NCI-H345 (cell line): ENCODE results near the gene RARB.

Experiments
- DNase-seq: peaks from one replicate; lab custom pipeline; 2025; lab: John Stamatoyannopoulos, UW

The RARB gene

DNA sequence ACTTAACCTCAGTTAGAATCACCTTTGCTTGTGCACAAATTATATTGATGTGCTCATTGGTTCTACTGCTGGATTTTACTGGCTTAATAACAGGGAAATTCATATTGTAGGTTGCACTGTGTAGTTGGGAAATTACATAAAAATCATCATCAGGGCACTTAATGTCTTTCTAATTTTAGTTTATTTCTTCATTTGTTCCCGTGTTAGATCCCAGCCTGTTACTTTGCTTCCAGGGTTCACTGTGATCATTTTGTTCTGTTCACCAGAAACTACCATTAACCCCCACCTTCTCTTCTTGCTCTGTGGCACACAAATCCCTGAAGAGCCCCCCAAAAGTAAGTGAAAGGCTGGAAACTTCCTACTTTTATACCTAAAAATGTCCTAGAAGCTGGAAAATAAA is 80.4 kb downstream of the RARB start:
- DNase-seq = no peak

DNA sequence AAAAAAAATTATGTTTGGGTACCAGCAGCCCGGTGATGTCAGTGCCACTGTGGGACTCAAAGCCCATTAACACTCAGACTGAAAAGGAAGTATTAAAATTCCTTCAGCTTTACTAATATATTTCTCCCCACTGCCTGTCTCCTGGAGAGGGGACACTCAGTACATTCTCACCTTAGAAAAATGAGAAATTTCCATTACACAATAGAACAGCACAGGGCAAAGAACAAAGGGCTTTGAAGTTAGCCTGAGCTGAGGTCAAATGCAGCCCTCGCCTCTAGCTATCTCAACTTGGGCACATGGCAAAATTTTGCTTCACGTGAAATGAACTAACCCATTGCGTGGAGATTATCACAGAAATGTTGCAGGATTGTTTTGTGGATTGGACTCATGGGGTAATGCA is 80.8 kb downstream of the RARB start:
- no peak for DNase-seq

DNA sequence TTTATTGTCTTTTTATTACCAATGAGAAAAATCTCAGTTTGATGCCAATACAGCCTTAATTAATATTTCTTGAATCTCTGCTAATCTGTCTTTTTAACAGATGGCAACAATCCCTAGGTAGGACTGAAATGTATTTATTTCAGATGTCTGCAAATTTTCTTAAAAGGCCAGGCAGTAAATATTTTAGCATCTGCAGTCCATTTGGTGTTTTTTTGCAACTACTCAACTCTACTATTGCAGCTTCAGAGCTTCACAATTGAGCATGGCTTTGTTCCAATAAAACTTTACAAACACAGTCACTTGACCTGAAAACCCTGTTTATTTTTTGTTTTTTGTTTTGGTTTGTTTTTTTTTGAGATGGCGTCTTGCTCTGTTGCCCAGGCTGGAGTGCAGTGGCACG is 82.7 kb downstream of the RARB start:
- no peak for DNase-seq

DNA sequence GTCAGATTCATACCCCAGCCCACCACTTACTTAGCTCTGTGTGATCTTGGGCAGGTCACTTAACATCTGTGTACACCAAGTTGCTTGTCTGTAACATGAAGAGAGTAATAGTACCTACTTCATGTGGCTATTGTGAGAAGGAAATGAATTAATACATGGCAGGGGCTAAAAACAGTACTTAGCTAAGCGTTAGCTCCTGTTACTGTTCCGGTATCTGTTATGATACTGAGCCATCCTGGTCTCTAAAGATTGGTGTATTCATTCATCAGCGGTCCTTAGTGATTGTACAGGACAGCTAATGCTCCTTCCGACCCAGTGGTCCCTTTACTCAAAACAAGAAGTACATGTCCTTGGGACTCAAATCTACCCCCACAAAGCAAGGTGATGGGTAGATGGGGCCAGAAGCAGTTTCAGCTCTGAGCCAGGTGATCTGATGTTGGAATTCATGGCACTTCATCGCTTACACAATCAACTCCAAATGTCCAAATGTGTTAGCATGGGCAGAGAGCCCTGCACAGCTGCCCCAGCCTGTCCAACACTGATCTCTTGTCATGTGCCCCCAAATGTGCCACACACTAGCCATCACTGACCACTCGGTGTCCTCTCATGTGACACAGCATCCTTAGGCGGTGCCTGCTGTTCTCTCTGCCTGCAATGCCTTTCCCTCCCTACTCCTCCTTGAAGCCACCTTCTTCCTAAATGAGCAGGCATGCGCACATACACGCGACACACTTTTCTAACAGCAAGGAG is 84.1 kb downstream of the RARB start:
- no peak for DNase-seq

DNA sequence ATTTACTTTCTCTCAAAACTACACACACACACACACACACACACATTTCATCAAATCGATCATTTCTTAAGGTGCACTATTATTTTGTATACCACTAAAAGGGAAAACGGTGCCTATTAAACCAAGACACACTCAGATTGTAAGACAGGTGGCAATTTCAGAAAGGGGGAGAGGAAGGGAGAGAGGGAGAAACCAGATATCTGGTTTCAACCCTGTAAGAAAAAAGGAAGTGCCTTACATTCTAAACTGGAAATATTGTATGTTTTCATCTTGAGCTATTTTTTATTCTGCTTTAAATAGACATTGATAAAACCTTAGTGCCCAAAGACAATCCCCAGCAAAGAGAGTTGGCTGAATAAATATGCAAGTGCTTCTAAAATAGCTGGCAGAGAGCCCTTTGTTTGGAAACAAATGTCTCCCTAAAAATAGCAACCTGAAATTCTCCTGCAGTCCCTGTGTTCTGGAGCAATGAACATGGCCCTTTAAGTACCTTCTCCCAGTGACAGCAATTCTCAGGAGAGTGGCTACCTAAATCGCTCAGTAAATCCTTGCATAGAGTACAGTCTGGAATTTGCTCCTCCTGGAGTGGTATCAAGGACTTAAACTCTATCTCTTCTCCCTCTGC is 85.7 kb downstream of the RARB start:
- no peak for DNase-seq

DNA sequence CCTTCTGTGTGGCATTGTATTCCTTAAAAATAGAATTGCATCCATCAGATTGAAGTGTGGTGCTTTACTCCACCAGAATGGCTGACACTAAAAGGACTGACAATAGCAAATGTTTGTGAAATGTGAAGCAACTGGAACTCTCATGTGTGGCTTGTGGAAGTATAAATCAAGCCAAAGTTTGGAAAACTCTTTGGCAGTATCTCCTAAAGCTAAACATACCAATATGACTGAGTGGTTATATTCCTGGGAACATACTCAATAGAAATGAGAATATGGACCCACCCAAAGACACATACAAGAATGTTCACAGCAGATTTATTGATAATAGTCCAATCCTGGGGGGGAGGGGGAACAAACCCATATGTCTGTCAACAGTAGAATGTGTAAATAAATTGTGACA is 87.1 kb downstream of the RARB start:
- DNase-seq = no peak

DNA sequence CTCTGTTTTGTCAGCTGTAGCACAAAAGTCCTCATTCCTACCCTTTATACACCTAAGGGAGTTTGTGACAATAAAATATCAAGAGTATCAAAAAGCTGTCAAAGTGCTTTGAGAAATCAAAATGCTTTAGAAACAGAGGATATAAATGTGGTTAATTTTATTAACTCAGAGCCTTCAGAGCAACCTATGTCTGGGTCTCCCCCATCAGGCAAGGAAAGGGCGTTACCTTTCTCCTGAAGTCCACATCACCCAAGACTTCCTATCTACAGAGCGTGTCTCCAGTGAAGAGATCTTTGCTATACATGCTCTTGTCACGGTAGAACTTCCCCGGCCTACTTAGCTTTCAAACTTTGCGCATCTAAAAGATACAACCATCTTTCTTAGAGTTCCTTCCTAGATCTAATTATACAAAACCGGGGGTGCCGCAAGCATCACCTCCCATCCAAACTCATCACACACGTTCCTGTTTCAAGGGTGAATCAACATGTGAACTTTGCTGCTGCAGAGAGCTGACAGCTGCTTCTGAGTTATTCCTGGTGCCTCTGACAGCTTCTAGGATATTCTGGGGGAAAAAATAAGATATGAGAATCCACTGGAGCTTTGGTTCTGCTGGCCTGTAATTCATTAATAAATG is 93.0 kb downstream of the RARB start:
- DNase-seq = no peak

DNA sequence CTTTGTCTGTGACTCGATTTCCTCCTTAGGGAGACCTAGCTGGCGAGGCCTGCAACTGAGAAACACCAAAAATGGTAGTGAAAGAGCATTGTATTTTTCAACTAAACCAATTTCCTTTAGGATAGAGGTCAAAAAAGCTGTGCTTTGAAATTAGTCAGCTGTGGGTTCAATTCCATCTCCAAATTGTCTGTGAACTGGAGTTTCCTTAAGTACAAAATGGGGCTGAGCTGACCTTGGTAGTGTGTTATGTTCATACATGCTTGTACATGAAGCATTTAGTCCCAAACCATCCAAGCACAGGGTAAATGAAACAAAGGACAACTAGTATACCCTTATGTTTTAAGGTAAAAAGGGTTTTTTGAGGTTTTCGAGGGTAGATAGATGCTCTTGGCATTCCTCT is 99.3 kb downstream of the RARB start:
- DNase-seq = no peak

DNA sequence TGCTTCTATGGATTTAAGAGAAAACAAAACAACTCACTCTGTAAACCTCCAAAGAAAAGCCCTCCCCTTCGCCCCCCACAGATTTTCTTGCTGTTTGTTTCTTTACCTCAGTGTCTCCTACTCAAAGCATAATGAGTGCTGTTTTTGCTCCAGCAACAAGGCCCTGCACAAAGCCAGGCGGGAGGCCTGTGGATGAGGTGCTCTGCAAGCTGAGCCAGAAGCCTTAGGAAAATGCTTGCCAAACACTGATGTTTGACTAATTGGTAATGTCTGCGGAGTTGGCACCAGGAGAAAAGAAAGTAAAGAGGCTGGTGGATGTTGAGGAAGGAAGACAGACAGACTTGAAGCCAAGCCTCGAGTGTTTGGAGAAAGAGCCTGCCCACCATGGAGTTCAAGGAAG is 99.7 kb downstream of the RARB start:
- no peak for DNase-seq

DNA sequence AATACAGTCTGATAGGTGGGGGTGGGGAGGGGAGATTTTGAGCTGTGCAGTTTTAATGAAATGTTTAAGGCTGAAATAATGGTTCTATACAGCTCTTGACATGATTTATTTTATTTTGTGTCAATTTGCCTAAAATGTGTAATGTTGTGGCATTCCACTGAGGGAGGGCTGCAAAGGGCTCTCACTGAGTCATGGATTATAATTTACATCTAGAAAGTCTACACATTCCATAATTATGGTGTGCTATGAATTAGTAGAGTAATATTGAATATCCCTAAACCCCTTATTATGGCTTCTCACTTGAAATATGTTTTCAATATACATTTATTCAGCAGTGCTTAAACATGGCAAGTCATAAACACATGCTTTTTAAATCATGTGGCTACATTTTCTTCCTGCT is 103.9 kb downstream of the RARB start:
- no peak for DNase-seq

DNA sequence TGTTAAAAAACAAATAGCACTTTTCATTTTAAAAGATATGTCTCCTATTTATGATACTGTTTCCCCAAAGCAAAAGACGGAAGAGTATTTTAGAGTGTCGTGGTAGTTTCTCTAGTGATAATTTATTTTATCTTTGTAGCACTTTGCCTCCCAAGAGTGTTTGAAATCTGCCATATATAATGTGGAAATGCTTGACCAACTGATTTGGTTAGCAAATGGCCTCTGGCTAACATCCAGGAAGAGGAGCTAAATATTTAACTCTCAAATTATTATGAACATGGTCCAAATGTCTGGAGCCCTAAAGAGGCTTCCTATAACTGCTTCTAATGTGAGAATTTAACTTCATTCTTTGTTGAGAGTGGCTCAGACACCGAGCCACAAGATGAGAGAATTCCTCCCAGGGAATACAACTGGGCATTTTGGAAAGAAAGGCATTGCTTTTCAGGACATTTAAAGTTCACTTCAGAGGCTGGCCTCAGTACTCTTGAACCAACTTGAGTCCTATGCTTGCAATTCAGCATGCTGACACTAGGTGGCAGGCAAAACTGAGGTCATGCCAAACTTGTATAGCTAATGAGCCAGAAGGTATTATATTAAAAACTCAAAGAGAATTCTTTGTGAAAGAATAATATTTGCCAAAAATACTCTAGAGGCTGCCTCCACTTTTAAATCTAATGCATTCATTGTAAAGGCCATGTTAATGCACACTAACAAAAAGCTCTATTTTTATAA is 104.5 kb downstream of the RARB start:
- no peak for DNase-seq

DNA sequence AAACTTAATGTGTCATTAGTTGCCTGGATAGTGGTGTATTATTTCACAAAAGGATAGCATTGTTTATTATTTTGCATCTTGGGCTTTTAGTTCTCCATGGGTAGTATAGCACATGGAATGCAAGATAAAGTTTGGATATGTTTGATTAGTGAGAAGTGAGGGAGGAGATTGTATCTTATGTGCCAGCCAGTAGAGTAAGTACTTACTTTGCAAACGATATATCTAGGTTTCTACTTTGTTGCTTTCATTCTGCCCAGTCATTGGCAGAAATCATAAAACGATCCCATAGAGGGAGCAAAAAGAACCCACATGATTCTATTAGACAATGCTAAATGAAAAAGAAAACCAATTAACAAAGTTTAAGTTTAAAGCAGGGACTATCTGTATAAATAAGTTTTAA is 105.3 kb downstream of the RARB start:
- no peak for DNase-seq

DNA sequence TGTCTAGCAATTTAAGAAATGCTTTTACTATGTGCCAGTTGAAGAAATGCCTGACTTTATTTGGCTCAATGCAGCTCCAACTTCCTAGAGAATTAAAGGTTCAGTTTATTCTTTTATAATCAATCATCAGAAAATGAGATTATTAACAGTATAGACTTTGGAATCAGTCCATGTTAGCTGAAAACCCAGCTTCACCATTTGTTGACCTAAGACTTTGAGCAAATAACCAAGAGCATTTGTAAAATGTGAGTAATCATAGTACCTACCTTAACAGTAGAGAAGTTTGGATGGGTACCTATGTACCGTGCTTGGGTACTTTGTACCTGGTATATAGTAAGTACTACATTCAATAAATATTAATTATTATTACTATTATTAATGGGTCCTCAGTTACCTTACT is 105.9 kb downstream of the RARB start:
- no peak for DNase-seq

DNA sequence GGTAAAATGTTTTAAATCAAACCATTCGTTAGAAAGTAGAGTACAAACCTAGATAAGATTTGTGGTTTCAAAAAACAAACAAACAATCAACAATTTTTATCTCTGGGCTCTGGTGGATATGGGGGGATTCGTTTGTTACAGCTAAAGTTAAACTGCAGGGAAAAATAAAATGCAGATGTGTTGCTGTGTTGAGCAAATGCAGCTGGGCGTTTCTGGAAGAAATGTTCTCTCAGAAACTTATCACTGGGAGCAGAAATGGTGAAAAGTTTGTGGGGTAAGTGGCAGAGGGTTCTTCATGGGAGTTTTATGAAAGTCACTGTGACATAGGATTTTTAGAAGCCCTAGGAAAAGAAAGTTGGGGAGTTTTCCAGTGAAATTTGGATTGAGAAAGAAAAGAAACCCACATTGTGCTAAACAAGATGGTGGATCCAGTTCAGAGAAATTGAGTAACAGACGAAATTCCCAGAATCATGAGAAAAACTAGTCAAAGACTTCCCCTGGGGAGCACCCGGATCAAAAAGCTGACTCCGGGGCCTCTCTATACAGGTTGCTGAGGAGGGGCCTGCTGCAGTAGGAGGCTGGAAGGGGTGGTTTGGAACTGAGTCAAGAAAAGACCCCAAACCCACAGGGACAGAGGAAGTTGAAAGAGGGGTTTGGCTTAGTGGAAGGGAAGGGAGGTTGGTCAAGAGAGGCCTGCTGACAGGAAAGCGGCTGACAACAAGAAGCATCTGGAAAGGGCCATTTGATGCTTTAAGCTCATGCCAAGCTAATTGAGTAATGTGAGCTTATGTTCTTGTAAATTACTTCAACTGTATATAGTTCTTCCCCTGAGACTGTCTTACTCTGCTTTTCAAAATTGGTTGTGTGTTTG is 108.7 kb downstream of the RARB start:
- DNase-seq = no peak

DNA sequence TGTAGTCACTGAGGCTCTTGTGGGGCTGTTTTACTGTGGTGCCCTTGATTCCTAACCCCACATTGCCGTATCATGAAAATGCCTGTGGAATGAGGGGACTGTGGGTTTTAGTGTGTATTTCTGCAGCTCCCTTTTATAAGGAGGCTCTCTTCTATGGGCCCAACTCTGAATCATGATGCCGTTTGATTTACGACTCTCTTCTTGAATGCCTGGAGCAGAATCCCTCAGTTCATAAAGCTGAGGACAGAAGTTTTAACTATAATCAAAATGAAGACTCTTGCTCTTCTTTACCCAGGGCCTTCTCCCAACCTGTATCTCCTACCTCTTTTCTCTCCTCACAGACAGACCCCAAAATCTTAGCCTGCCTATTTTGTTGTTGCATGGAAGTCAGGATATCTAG is 109.5 kb downstream of the RARB start:
- no peak for DNase-seq

DNA sequence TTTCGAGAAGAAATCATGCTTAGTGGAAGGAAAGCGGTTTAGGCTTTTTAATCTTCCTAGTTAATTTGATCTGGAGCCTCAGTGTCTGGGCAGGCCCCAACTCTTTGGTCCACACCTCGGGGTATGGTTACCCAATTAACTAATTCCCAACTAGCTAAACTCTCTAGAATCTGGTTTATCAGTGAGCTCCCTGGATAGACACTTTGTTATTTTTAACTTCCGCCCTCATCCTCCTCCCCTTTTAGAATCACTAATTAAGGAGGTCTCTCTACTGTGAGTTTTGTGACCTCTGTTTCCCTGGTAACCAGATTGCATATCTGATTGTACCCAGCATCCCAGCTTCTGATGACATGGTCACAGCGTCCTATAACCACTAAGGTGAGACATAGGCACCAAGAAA is 112.2 kb downstream of the RARB start:
- DNase-seq = no peak

DNA sequence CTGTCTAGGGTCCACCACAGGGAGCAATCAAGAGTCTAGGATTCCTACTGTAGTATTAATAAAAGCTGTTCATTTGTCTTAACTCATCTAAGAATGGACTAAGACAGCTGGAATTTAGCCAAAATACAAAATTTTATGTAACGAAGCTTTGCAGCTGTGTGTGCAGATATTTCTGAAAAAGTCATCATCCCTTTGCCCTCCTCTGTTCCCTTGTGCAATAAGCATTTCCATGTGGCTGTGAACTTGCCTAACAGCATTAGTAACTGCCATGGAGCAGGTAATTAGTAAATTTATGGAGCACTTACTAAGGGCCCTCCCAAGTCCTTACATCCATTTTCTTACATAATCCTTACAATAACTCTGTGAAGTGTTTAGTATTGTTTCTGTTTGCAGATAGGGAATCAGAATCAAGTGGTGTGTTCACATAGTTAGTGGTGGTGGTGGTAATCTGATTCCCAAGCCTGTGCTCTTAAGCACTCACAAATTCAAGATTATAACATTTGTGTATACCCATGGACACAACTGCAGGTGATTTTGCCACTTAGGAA is 114.5 kb downstream of the RARB start:
- no peak for DNase-seq

DNA sequence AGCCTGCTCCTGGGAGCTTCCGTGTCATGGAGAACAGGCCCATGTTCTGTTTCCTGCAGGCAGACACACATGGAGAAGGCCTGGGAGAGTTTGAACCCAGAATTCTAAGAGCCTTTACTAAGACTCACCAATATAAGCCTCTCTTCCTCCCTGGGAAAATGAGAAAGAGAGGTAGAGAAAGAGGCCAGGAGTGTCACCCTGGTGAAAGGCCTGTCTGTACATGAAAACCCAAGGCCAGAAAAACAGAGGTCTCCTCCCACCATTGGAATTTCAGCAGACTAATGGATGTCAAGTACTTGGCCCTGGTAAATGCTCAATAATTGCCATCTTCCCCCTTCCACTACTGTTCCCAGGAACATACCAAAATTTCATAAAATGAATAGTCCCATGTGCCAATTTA is 119.0 kb downstream of the RARB start:
- DNase-seq = no peak

DNA sequence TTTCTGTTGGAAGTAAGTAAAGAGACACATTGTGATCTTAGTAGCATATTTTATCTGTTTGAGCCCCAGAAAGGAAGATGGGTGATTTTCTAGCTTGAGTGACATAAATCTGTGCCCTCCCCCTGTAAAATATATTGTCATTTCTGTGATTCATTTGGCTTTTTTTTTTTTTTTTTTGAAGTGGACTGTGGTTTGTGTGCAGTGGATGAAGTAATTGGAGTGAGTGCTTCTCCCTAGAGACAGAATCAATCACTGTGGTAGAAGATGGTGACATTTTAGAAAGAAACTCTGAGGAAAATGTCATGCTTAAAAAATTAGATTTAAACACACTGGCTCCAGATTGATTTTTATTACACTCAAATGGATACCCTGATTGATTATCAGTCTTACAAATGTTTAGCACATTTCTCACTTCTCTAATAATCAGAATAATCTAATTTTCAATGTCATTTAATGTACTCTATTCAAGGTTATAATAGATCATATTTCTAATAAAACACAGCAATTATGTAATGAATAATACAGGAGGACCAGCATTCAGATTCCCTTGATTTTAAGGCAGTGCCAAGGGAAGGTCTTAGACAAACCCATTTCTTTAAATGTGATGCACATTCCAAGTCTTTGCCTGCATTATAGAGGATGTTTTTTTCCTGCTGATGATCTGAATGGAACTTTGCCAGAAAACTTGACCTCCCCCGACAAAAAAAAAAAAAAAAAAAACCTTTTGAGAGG is 120.0 kb downstream of the RARB start:
- no peak for DNase-seq

DNA sequence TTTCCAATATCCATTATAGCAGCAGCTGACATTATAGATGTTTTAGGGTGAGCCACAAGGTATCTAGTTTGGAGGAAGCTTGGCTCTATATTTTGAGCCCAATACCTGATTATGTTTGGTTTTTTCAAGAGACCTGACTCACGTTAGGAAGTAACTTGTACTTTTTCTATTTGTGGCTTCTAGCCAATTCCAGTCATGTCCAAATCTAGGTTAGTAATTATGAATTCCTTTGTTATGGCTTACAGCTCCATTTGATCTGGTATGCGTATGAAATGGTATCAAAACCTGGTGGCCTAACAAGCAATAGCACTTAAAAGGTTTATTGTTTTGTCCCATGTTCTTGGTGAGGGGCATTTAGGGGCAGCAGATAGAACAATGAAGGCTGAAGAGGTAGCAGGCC is 120.8 kb downstream of the RARB start:
- no peak for DNase-seq

DNA sequence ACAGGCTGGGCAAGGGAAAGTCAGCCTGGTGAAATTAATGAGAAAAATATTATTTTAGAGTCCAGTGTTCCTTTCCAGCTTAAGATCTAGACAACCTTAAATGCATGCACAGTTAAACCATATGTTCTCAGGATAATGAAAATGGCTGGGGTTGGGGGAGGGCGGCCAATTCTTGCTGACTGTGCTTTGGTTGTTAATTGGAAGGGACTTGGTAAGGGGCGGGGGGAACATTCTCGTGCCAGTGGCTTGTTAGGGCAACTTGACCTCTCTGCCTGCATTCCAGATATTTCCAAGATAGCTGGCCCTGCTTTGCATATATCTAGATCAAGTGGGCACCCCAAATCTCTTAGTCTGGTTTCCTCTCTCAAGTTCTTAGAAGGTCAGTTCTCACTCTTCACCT is 124.2 kb downstream of the RARB start:
- DNase-seq = no peak
